GM18951 (cell line): ENCODE data around the gene SRPK2.
"Not testable (repeated sequence)": the region's sequence is repeated elsewhere in the genome, so short reads cannot be mapped to it uniquely, and the experiment has no call there.

ENCODE experiments used
- POLR2A ChIP-seq: IDR thresholded peaks from 4 replicates; pipeline ENCODE4 v1.6.1; 2011; ENCODE audit warnings: mild to moderate bottlenecking; ENCODE audit not compliant: insufficient read length, insufficient read depth; ENCODE audit errors: extremely low read depth
- in situ Hi-C: fragments of 300-500 bp; cut with MboI; formaldehyde crosslinking; loops from one replicate; pipeline ENCODE4 v1.12.0; 2022; ENCODE audit warnings: low sequenced_read_pairs, mixed read lengths, inconsistent platforms; ENCODE audit not compliant: unreplicated experiment

The SRPK2 gene

DNA sequence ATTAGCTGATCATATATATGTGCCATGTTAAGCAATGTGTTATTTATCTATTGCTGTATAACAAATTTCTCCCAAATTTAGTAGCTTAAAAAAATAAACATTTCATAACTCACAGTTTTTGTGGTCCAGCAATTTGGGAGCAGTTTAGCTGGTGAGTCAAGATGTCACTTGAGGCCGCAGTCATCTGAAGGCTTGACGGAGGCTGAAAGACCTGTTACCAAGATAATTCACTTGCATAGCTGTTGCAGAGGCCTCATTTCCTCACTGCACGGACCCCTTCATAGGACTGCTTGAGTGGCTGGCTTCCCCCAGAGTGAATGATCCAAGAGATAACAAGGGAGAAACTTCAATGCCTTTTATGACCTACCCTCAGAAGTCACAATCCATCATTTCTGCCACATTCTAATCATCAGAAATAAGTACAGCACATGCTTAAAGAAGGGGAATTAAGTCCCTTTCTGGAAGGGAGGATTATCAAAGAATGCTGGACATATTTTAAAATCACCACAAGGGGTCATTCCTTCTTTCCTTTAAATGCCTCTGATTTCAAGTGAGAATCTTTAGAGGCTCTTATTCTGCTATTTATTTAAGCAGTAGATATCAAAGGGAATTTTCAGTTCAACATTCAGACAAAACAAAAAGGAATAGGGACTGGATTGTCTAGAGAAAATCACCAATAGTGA lies 10.5 kb upstream of the SRPK2 start:
- in situ Hi-C loops, result no loop called here
- TF ChIP-seq POLR2A, result no peak

DNA sequence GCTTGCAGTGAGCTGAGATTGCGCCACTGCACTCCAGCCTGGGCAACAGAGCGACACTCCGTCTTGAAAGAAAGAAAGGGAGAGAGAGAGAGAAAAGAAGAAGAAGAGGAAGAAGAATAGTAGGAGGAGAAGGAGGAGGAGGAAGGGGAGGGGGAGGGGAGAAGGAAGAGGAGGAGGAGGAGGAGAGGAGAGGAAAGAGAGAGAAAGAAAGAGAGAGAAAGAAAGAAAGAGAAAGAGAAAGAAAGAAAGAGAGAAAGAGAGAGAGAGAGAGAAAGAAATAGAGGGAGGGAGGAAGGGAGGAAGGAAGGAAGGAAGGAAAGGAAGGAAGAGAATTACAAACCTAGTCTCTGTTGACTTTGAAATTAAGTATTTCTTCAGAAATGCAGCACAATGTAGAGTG lies 7.8 kb upstream of the SRPK2 start:
- no peak for TF ChIP-seq POLR2A
- in situ Hi-C loops, result no loop called here

- in situ Hi-C loops, result no loop called here
- no peak for TF ChIP-seq POLR2A
These were observed 2.7 kb upstream of the SRPK2 start for GRCh38 chr7:105391429-105391828.

GRCh38 chr7:105389889-105390288 lies 1.2 kb upstream of the SRPK2 start:
- in situ Hi-C loops, result no loop called here
- no peak for TF ChIP-seq POLR2A

DNA sequence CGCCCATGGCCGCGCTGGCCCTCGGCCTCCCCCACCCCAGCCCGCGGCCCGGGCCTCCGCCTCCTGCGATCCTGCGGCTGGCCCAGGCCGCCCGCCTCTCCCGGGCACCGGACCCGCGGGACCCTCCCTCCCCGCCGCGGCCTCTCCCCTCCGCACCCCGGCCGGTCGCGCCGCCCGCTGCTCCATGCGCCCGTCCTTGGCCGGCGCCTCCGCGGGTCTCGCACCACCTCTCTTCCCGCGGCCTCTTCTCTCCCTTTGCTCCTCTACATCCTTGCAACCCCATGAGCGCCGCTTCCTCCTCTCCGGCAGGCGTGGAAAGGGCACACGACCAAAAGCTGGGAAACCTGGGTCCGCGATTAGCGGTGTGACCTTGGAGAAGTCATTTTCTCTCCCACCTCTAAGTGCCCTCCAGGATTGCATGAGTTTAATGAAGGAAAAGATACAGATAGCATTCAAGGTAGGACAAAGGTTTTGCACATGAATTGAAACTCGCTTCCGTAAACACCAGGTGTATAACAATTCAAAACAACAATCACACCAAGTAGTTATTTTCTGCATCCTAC lies 448 bp upstream of the SRPK2 start:
- TF ChIP-seq POLR2A, result no peak
- in situ Hi-C loops, result no loop called here

GRCh38 chr7:105387508-105388355 lies 989 bp downstream of the SRPK2 start:
- TF ChIP-seq POLR2A, result no peak
- in situ Hi-C loops, result no loop called here

- TF ChIP-seq POLR2A, result no peak
- in situ Hi-C loops, result no loop called here
These were observed 10.8 kb downstream of the SRPK2 start for GRCh38 chr7:105377903-105378302.

GRCh38 chr7:105376908-105377533 lies 11.7 kb downstream of the SRPK2 start:
- TF ChIP-seq POLR2A, result no peak
- in situ Hi-C loops, result no loop called here

- no peak for TF ChIP-seq POLR2A
- in situ Hi-C loops, result no loop called here
These were observed 18.8 kb downstream of the SRPK2 start for GRCh38 chr7:105369944-105370343.

DNA sequence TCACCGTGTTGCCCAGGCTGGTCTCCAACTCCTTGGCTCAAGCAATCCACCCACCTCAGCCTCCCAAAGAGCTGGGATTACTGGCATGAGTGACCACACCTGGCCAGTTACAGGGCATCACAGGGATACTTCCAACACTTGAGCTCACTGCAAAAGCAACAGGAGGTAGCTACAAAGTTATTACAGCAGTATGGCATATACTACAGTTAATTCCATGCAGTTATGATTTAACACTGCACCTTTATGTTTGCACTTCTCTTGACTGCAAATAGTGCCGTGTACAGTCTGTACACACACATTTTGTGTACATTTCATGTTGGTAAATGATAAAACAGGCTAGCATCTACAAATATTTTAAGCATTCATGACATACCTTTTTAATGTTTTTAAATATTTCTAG lies 21.3 kb downstream of the SRPK2 start:
- no peak for TF ChIP-seq POLR2A
- in situ Hi-C loops, result no loop called here

- no peak for TF ChIP-seq POLR2A
- in situ Hi-C loops, result no loop called here
These were observed 22.9 kb downstream of the SRPK2 start for GRCh38 chr7:105365541-105366534.

GRCh38 chr7:105364684-105365083 lies 24.0 kb downstream of the SRPK2 start:
- TF ChIP-seq POLR2A, result no peak
- in situ Hi-C loops, result no loop called here

GRCh38 chr7:105363657-105364056 lies 25.1 kb downstream of the SRPK2 start:
- in situ Hi-C loops, result not testable (repeated sequence)

GRCh38 chr7:105362685-105363084 lies 26.0 kb downstream of the SRPK2 start:
- in situ Hi-C loops, result not testable (repeated sequence)

GRCh38 chr7:105361995-105362394 lies 26.7 kb downstream of the SRPK2 start:
- in situ Hi-C loops, result not testable (repeated sequence)

- in situ Hi-C loops, result not testable (repeated sequence)
These were observed 28.6 kb downstream of the SRPK2 start for GRCh38 chr7:105360149-105360548.
